Measurements from ENCODE around the gene CDC42. TPM values are rescaled to one million over a fixed set of nuclear protein-coding genes. Genes with fewer than 3 reads are reported as not detected.

Gene CDC42
- total and polyA plus RNA-seq, 8 donors = 277 to 381 (median 335) TPM

DNA sequence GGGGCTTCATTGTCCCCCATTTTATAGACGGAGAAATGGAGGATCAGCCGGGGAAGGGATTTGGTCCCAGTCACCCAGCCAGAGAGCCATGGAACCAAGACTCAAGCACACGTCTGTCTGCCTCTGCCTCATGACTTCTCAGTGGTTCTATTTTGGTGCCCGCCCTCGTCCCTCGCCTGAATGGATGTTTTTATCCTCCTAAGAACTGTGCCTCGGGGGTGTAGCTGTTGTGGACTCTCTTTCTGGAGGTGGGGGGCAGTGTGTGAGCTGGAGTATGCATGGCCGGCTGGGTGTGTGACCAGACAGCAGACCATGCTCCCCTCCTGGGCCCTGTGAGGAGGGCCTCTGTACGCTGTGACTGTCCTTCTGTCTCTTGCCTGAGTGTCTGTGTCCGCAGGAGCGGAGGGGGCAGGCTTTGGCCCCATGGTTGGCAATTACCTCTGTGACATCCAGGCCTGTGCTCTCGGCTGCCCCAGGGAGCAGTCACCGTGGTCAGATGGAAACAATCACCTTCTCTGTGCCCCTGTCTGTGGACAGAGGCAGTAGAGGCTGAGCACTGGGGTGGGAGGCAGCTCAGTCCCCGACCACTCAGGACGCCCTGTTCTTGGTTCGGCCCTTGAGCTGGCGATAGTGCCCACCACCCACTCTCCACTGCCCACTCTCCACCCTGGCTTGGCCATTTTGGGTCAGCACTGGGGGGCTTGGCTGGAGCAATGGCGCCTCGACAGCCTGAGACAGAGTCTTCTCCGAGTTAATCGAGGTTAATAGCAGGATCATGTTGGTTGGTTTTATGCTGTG is 70.0 kb downstream of the CDC42 start:
- ATAC-seq (no peak), DNase-seq (peak in 1 of 4 donors; percentile 64)
- H3K4me1 ChIP-seq = peaks cover 0 to 9% of the 10 kb centered on the region in 2 donors
- no peaks in the 10 kb centered on the region for H3K9me3 ChIP-seq
- peaks cover 0 to 37% of the 10 kb centered on the region in 2 donors for H3K36me3 ChIP-seq
- intact Hi-C loops (cut with DNase I) = no loop called here
- no peak overlapping the region for H3K27ac ChIP-seq
- no peak overlapping the region for H3K4me3 ChIP-seq
- TF ChIP-seq, protein P1, sequence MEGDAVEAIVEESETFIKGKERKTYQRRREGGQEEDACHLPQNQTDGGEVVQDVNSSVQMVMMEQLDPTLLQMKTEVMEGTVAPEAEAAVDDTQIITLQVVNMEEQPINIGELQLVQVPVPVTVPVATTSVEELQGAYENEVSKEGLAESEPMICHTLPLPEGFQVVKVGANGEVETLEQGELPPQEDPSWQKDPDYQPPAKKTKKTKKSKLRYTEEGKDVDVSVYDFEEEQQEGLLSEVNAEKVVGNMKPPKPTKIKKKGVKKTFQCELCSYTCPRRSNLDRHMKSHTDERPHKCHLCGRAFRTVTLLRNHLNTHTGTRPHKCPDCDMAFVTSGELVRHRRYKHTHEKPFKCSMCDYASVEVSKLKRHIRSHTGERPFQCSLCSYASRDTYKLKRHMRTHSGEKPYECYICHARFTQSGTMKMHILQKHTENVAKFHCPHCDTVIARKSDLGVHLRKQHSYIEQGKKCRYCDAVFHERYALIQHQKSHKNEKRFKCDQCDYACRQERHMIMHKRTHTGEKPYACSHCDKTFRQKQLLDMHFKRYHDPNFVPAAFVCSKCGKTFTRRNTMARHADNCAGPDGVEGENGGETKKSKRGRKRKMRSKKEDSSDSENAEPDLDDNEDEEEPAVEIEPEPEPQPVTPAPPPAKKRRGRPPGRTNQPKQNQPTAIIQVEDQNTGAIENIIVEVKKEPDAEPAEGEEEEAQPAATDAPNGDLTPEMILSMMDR (IDR thresholded peaks at IDR 0.05) = no peak
- H3K27me3 ChIP-seq = no peaks in the 10 kb centered on the region

DNA sequence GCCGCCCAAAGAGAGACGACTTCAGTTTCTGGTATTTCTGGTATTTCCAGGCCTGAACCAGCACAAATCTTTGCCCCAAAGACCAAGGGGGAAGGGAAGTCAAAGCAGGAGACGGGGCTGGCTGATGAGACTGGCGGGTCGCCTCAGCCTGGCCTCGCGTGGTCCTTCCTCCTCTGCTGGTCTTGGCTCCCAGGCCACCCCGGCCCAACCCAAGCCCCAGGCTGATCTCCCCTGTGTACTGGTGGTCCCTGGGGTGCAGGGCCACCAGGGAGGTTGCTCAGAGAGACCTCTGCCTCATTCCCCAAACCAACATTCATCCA is 70.5 kb downstream of the CDC42 start:
- ATAC-seq (no peak), DNase-seq (peak in 2 of 4 donors; percentile 47 to 72)
- H3K9me3 ChIP-seq = no peaks in the 10 kb centered on the region
- no peak overlapping the region for H3K27ac ChIP-seq
- no peaks in the 10 kb centered on the region for H3K27me3 ChIP-seq
- peaks cover 0 to 31% of the 10 kb centered on the region in 2 donors for H3K36me3 ChIP-seq
- intact Hi-C loops (cut with DNase I) = no loop called here
- TF ChIP-seq, protein P1 (IDR thresholded peaks at IDR 0.05) = no peak
- no peak overlapping the region for H3K4me3 ChIP-seq
- peaks cover 0 to 4% of the 10 kb centered on the region in 2 donors for H3K4me1 ChIP-seq

DNA sequence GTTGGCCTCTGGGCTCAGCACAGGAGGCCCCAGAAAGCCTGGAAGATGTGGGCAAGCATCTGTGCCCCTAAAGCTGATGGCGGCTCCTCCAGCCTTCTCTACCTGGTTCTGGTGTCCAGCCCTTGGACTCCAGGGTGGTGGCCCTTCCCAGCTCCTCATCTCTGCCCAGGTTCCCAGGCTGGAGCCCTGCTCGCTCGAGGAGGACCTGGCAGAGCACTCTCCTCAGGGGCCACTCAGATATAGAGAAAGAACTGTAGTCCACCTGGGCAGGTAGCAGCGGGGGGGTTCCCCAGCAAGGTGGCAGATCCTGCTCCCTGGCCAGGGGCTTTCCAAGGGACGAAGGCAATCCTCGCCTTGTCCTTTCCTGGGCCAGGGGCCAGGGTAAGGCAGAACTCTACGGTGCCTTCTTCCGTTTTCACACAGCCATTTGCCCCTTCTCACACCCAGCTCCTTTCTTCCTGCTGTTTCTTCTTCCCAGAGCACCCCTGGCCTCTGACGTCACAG is 71.4 kb downstream of the CDC42 start:
- Histone ChIP-seq H3K27me3 (no peaks in the 10 kb centered on the region), H3K4me3 (no peak overlapping the region), H3K27ac (no peak overlapping the region), H3K9me3 (no peaks in the 10 kb centered on the region), H3K4me1 (no peaks in the 10 kb centered on the region), H3K36me3 (peaks cover 0 to 23% of the 10 kb centered on the region in 2 donors)
- intact Hi-C loops (cut with DNase I) = no loop called here
- ATAC-seq = no peak
- TF ChIP-seq, protein P1 (IDR thresholded peaks at IDR 0.05) = no peak
- peak in 1 of 4 donors; percentile 53 for DNase-seq

DNA sequence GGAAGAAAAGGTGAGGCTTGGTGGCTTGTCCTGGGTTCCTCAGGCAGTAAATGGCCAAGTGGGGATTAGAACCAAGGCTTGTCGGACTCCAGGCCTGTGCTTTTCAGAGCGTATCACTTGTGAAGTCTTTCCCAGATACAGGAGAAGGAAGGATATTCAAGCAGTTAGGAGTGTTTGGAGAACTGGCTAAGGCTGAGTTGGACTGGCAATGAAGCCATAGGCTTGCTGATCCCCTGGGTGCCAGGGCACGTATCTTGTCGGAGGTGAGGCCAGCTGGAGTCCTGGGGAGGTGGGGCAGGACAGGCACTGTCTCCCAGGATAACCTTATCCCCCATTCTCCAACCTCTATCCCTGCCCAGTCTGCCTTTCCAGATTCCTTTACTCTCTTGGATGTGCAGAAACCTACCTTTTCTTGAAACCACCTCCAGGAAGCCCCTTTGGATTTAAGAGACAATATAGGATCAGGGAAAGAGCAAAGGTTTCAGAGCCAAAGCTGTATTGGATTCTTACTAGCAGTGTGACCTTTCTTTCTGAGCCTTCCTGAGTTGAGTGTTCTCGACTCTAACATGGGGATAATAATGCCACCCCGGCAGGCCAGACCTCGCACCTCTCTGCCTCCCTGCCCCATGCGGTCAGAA is 72.2 kb downstream of the CDC42 start:
- Histone ChIP-seq H3K4me3 (no peak overlapping the region), H3K27ac (no peak overlapping the region), H3K4me1 (no peaks in the 10 kb centered on the region), H3K36me3 (peaks cover 0 to 18% of the 10 kb centered on the region in 2 donors), H3K27me3 (no peaks in the 10 kb centered on the region), H3K9me3 (no peaks in the 10 kb centered on the region)
- TF ChIP-seq, protein P1 (IDR thresholded peaks at IDR 0.05) = no peak
- peak in 1 of 4 donors; percentile 34 for DNase-seq
- no peak for ATAC-seq
- intact Hi-C loops (cut with DNase I) = no loop called here

DNA sequence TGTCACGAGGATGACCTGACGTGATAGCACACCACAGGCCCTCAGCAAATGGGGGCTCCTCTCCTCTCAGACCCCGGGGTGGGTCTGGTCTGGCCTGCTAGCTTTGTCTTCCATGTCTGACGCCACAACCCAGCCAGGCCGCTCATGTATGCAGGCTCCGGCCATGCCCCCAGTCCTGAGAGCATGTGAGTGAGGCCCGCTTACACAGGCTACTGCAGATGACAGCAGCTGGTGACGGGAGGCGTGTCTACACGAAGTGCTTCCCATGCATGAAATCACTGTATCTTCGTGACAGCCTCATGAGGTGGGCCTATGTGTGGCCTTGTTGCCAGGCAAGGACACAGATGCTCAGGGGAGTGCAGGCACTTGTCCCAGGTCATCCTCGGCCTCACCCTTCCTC is 74.0 kb downstream of the CDC42 start:
- no peaks in the 10 kb centered on the region for H3K27me3 ChIP-seq
- H3K27ac ChIP-seq = no peak overlapping the region
- DNase-seq = peak in 1 of 4 donors; percentile 60
- H3K9me3 ChIP-seq = no peaks in the 10 kb centered on the region
- H3K36me3 ChIP-seq = peaks cover 0 to 2% of the 10 kb centered on the region in 2 donors
- TF ChIP-seq, protein P1 (IDR thresholded peaks at IDR 0.05) = no peak
- no peak for ATAC-seq
- no peaks in the 10 kb centered on the region for H3K4me1 ChIP-seq
- intact Hi-C loops (cut with DNase I) = no loop called here
- no peak overlapping the region for H3K4me3 ChIP-seq
